NB4 (cell line): Measurements from ENCODE around the gene FRMD1.

Source experiments
- DNase-seq: peaks from one replicate; pipeline ENCODE4 v3.0.0; 2010; ENCODE audit warnings: low read depth
- H3K4me3 ChIP-seq: one replicate; pipeline ENCODE4 v1.5.1; 2011; ENCODE audit warnings: mild to moderate bottlenecking, low read depth, low read length, moderate library complexity
- MAX ChIP-seq: IDR thresholded peaks from 2 replicates; pipeline ENCODE4 v1.6.1; 2011; ENCODE audit warnings: low read depth, low read length
- MYC ChIP-seq: IDR thresholded peaks from 2 replicates; pipeline ENCODE4 v1.6.1; 2011; ENCODE audit warnings: low read depth, low read length
- POLR2A ChIP-seq: IDR thresholded peaks from 2 replicates; pipeline ENCODE4 v1.6.1; 2011; ENCODE audit warnings: mild to moderate bottlenecking; ENCODE audit not compliant: insufficient read length; ENCODE audit errors: extremely low read depth
- TF ChIP-seq, protein P1 (sequence below): IDR thresholded peaks from one replicate; pipeline ENCODE4 v1.5.1; 2012; ENCODE audit warnings: low read depth, low read length

Gene FRMD1

GRCh38 chr6:168060521-168060931 lies 18.5 kb downstream of the FRMD1 start:
- DNase-seq, result no peak
- TF ChIP-seq MYC, result no peak
- TF ChIP-seq, protein P1, sequence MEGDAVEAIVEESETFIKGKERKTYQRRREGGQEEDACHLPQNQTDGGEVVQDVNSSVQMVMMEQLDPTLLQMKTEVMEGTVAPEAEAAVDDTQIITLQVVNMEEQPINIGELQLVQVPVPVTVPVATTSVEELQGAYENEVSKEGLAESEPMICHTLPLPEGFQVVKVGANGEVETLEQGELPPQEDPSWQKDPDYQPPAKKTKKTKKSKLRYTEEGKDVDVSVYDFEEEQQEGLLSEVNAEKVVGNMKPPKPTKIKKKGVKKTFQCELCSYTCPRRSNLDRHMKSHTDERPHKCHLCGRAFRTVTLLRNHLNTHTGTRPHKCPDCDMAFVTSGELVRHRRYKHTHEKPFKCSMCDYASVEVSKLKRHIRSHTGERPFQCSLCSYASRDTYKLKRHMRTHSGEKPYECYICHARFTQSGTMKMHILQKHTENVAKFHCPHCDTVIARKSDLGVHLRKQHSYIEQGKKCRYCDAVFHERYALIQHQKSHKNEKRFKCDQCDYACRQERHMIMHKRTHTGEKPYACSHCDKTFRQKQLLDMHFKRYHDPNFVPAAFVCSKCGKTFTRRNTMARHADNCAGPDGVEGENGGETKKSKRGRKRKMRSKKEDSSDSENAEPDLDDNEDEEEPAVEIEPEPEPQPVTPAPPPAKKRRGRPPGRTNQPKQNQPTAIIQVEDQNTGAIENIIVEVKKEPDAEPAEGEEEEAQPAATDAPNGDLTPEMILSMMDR, result peak; percentile 7
- H3K4me3 ChIP-seq, result no peak overlapping the region

- TF ChIP-seq MYC (no peak), MAX (no peak), POLR2A (no peak)
- TF ChIP-seq, protein P1, result no peak
- DNase-seq, result no peak
- no peak overlapping the region for H3K4me3 ChIP-seq
Measured at GRCh38 chr6:168058691-168059551, 20.1 kb downstream of the FRMD1 start.

DNA sequence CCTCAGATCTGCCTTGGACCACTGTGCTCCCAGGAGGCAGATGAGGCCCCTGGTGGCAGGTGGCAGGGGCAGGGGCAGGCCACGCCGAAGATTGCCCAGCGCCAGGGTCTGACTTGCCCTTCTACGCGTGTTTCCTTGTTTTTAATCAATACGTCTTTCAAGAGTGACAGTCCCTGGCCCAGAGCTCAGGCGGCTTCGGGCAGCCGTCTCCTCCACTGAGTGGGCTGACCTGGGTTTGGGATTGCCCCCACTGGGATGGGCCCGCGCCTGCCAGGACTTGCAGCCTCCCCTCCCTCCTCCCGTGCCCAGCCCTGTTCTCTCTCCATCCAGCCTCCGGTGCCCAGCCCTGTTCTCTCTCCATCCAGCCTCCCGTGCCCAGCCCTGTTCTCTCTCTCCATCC lies 21.2 kb downstream of the FRMD1 start:
- no peak overlapping the region for H3K4me3 ChIP-seq
- no peak for DNase-seq
- TF ChIP-seq MYC (no peak), MAX (no peak), POLR2A (no peak)
- TF ChIP-seq, protein P1, result no peak

- no peak overlapping the region for H3K4me3 ChIP-seq
- TF ChIP-seq, protein P1, result no peak
- TF ChIP-seq MYC (no peak), POLR2A (no peak), MAX (no peak)
- no peak for DNase-seq
Measured at GRCh38 chr6:168056892-168057527, 22.0 kb downstream of the FRMD1 start.

DNA sequence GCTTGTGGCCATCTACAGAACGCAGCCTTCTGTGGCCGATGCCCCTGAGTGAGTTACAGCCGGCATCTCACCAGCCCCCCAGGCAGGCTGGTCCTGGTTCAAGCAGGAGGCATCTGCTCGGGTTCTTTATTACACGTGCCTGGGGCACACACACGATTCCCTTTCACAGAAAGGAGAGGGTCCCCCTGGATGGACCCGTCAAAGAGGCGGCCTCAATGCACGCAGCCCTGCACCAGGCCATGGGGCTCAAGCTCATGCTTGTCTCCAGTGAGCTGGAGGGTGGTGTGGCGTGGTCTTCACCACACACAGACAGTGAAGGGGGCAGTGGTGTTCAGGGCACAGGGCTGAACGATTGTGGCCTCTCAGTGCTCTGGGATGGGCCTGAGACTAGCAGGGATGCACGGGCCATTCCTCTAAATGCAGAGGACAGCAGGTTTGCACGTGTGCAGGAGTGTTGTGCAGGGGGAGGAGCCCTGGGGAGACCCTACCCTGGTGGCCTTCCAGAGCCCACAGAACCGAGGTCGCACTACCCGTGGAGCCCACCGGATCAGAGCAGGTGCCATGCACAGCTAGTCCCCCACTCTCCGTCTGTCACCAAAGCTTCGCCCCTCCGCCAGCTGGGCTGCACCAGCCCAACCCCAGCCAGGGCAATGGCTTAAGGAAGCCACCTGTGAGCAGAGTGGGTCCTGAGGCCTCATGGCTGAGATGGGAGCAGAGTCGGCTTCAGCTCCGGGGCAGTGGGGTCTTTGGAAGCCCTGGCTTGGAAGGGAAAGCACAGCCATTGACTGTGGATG lies 23.1 kb downstream of the FRMD1 start:
- TF ChIP-seq MAX (no peak), MYC (no peak), POLR2A (no peak)
- TF ChIP-seq, protein P1, result no peak
- DNase-seq, result no peak
- no peak overlapping the region for H3K4me3 ChIP-seq
